Measurements from ENCODE around the gene PLCZ1. TPM values are rescaled to one million over a fixed set of nuclear protein-coding genes. Genes with fewer than 3 reads are reported as not detected.

PLCZ1 gene, protein sequence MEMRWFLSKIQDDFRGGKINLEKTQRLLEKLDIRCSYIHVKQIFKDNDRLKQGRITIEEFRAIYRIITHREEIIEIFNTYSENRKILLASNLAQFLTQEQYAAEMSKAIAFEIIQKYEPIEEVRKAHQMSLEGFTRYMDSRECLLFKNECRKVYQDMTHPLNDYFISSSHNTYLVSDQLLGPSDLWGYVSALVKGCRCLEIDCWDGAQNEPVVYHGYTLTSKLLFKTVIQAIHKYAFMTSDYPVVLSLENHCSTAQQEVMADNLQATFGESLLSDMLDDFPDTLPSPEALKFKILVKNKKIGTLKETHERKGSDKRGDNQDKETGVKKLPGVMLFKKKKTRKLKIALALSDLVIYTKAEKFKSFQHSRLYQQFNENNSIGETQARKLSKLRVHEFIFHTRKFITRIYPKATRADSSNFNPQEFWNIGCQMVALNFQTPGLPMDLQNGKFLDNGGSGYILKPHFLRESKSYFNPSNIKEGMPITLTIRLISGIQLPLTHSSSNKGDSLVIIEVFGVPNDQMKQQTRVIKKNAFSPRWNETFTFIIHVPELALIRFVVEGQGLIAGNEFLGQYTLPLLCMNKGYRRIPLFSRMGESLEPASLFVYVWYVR
- total RNA-seq (2022; extraction: Qiagen RNA extraction; ENCODE audit: low read depth): not detected in 5 replicates

DNA sequence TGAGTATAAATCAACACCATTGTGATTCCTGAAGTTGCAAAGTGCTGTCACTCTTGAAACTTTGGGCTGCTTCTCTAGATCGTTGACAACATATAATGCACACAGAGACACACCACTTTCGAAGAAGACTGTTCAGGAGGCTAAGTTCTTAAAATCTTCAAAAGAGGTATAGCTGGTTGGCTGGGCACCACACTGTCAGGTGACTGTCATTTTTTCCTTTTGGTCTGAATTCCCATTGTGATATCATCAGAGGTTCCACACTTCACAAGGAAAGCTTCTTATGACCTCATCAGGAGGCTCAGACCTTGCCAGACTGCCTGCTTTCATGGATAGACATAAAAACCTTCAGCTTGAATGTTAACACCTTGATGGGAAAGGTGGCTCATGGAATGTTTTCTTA, at the start of gene PLCZ1, which contains the start of gene CAPZA3:
Gene PLCZ1 (minus strand): TSS at position 194 of the 400 bp plus-strand sequence. CDS start 641 bp downstream, outside the sequence.
Gene CAPZA3 (plus strand): TSS at position 301 of the 400 bp plus-strand sequence. CDS start 150 bp downstream, outside the sequence.

Other genes starting within 250 kb of the PLCZ1 start
- gene CAPZA3, start 107 bp upstream of the PLCZ1 start, total RNA-seq (2022; extraction: Qiagen RNA extraction; ENCODE audit: low read depth): not detected in 5 replicates

Measured in A549 treated with DMSO at 1 μM for 4 hours (cell line).